Prostate gland (tissue), 2 donors: Measurements from ENCODE around the gene CTIF.

Experiments
- CTCF ChIP-seq, 4 experiments: fragments of 200-600 bp in 2 of 4; fragments of 450-650 bp in 2 of 4; sonication (generic) in 2 of 4; IDR thresholded peaks; 1 replicate in 3 of 4; 2 replicates in 1 of 4; pipeline ENCODE4 v1.5.1; 2016 to 2019; ENCODE audit warnings: antibody characterized with exemption in 4 of 4, mild to moderate bottlenecking in 2 of 4, moderate library complexity in 2 of 4
- POLR2AphosphoS5 ChIP-seq: sonication (generic); formaldehyde crosslinking; IDR thresholded peaks from one replicate; pipeline ENCODE4 v1.6.1; 2017; ENCODE audit warnings: antibody characterized with exemption

GRCh38 chr18:48527461-48527860 is 11.4 kb upstream of the CTIF start:
- TF ChIP-seq CTCF (IDR thresholded peaks at IDR 0.05): no peak
- TF ChIP-seq POLR2AphosphoS5: no peak
